Skeletal muscle cell (primary cell): ENCODE results near the gene GSK3B.
A peak's percentile ranks its signal among the peaks of the same experiment; 100 is the strongest.
"Not testable (repeated sequence)": the region's sequence is repeated elsewhere in the genome, so short reads cannot be mapped to it uniquely, and the experiment has no call there.

Experiments used
- DNase-seq: peaks from one replicate; pipeline ENCODE4 v3.0.0-alpha.2; 2010; ENCODE audit warnings: low read depth
- H3K4me3 ChIP-seq: 2 replicates; pipeline ENCODE4 v1.5.1; 2011; ENCODE audit warnings: low read depth, mild to moderate bottlenecking, control low read depth, low read length, moderate library complexity

GSK3B gene

GRCh38 chr3:119901148-119901547, 193.1 kb downstream of the GSK3B start:
- H3K4me3 ChIP-seq: no peak overlapping the region
- no peak for DNase-seq

GRCh38 chr3:119899192-119899511, 195.1 kb downstream of the GSK3B start:
- no peak for DNase-seq
- no peak overlapping the region for H3K4me3 ChIP-seq

GRCh38 chr3:119898478-119899191, 195.6 kb downstream of the GSK3B start:
- DNase-seq: no peak
- H3K4me3 ChIP-seq: no peak overlapping the region

- H3K4me3 ChIP-seq: no peak overlapping the region
- no peak for DNase-seq
Measured at GRCh38 chr3:119894195-119894594, 200.1 kb downstream of the GSK3B start.

GRCh38 chr3:119893769-119894168, 200.5 kb downstream of the GSK3B start:
- H3K4me3 ChIP-seq: no peak overlapping the region
- no peak for DNase-seq

- peak; percentile 28 for DNase-seq
- no peak overlapping the region for H3K4me3 ChIP-seq
Measured at GRCh38 chr3:119891944-119892721, 202.1 kb downstream of the GSK3B start.

- DNase-seq: not testable (repeated sequence)
Measured at GRCh38 chr3:119888681-119889080, 205.6 kb downstream of the GSK3B start.

GRCh38 chr3:119885746-119886530, 208.3 kb downstream of the GSK3B start:
- DNase-seq: no peak
- H3K4me3 ChIP-seq: no peak overlapping the region

More at GRCh38 chr3:119888681-119889080, 205.6 kb downstream of the GSK3B start:
- H3K4me3 ChIP-seq: not testable (repeated sequence)

- no peak for DNase-seq
Measured at GRCh38 chr3:119884161-119884557, 210.1 kb downstream of the GSK3B start.

GRCh38 chr3:119883461-119884160, 210.6 kb downstream of the GSK3B start:
- no peak for DNase-seq

More at GRCh38 chr3:119884161-119884557, 210.1 kb downstream of the GSK3B start:
- no peak overlapping the region for H3K4me3 ChIP-seq

GRCh38 chr3:119880966-119881365, 213.3 kb downstream of the GSK3B start:
- DNase-seq: no peak
- no peak overlapping the region for H3K4me3 ChIP-seq

More at GRCh38 chr3:119883461-119884160, 210.6 kb downstream of the GSK3B start:
- no peak overlapping the region for H3K4me3 ChIP-seq

- no peak overlapping the region for H3K4me3 ChIP-seq
- DNase-seq: no peak
Measured at GRCh38 chr3:119873646-119874045, 220.6 kb downstream of the GSK3B start.

GRCh38 chr3:119872773-119873172, 221.5 kb downstream of the GSK3B start:
- DNase-seq: no peak
- no peak overlapping the region for H3K4me3 ChIP-seq

GRCh38 chr3:119871571-119871970, 222.7 kb downstream of the GSK3B start:
- no peak for DNase-seq
- no peak overlapping the region for H3K4me3 ChIP-seq

- no peak overlapping the region for H3K4me3 ChIP-seq
- DNase-seq: no peak
Measured at GRCh38 chr3:119870512-119870911, 223.7 kb downstream of the GSK3B start.

- DNase-seq: no peak
- H3K4me3 ChIP-seq: no peak overlapping the region
Measured at GRCh38 chr3:119864476-119864875, 229.8 kb downstream of the GSK3B start.

GRCh38 chr3:119862616-119863015, 231.6 kb downstream of the GSK3B start:
- H3K4me3 ChIP-seq: no peak overlapping the region
- no peak for DNase-seq

GRCh38 chr3:119861681-119862080, 232.6 kb downstream of the GSK3B start:
- H3K4me3 ChIP-seq: no peak overlapping the region
- no peak for DNase-seq

GRCh38 chr3:119859728-119860127, 234.5 kb downstream of the GSK3B start:
- H3K4me3 ChIP-seq: no peak overlapping the region
- DNase-seq: no peak

GRCh38 chr3:119858957-119859356, 235.3 kb downstream of the GSK3B start:
- no peak overlapping the region for H3K4me3 ChIP-seq
- DNase-seq: no peak
